H1 (cell line): ENCODE measurements around the gene FAIM2. TPM values are rescaled to one million over a fixed set of nuclear protein-coding genes. Genes with fewer than 3 reads are reported as not detected.

Experiments used
- BRCA1 ChIP-seq: IDR thresholded peaks from 2 replicates; pipeline ENCODE4 v1.6.1; 2012; ENCODE audit warnings: low read depth, low read length, improper control_type of control experiment
- polyA plus RNA-seq, 7 experiments: library from polyadenylated mRNA; depleted of rRNA in 3 of 7; stranded (reverse) in 5 of 7; unstranded in 2 of 7; fragments of >200 nt in 5 of 7; fragments of 200-250 nt in 2 of 7; gene quantifications; 1 replicate in 5 of 7; 2 replicates in 1 of 7; 4 replicates in 1 of 7; pipeline versions ENCODE4 v1.2.1 to v1.2.3, GENCODE V29; 2011 to 2013; ENCODE audit warnings: missing spikeins in 2 of 7, mixed read lengths in 2 of 7
- total RNA-seq: library from RNA; stranded (reverse); fragmentation: NEBNext Ultra II Directional; extraction: Animal tissue kit (Norgen Biotek cat#: 25700); gene quantifications from 2 replicates; pipeline ENCODE4 v1.2.1, GENCODE V29; 2021

The FAIM2 gene
- total and polyA plus RNA-seq, 2 of the 8 experiments (the other 6 are each of a cell fraction or from before 2014, with no cell fraction given): 0.89 to 1.3 TPM

- no peak for TF ChIP-seq BRCA1
These were observed 40.3 kb upstream of the FAIM2 start (continued) for GRCh38 chr12:49944046-49944445.
